BE2C (cell line): ENCODE data around the gene HIGD1B.

Experiments
- DNase-seq: peaks from one replicate; pipeline ENCODE4 v3.0.0-alpha.2; 2020
- H3K27me3 ChIP-seq: fragments of 250-450 bp; sonication (Bioruptor Pico); 2 replicates; pipeline ENCODE4 v1.5.1; 2020; ENCODE audit warnings: mild to moderate bottlenecking
- H3K36me3 ChIP-seq: fragments of 250-450 bp; sonication (Bioruptor Pico); 2 replicates; pipeline ENCODE4 v1.5.1; 2020; ENCODE audit warnings: mild to moderate bottlenecking
- H3K4me1 ChIP-seq: fragments of 250-450 bp; sonication (Bioruptor Pico); 2 replicates; pipeline ENCODE4 v1.5.1; 2020
- H3K4me3 ChIP-seq: 2 replicates; pipeline ENCODE4 v1.5.1; 2011; ENCODE audit warnings: low read depth, low read length
- H3K9me3 ChIP-seq: fragments of 250-450 bp; sonication (Bioruptor Pico); 2 replicates; pipeline ENCODE4 v1.5.1; 2020
- TF ChIP-seq, protein P1 (sequence below): IDR thresholded peaks from 2 replicates; pipeline ENCODE4 v1.5.1; 2012; ENCODE audit warnings: mild to moderate bottlenecking, low read depth, low read length

Gene HIGD1B

GRCh38 chr17:44879376-44879775 is 31.7 kb downstream of the HIGD1B start:
- TF ChIP-seq, protein P1, sequence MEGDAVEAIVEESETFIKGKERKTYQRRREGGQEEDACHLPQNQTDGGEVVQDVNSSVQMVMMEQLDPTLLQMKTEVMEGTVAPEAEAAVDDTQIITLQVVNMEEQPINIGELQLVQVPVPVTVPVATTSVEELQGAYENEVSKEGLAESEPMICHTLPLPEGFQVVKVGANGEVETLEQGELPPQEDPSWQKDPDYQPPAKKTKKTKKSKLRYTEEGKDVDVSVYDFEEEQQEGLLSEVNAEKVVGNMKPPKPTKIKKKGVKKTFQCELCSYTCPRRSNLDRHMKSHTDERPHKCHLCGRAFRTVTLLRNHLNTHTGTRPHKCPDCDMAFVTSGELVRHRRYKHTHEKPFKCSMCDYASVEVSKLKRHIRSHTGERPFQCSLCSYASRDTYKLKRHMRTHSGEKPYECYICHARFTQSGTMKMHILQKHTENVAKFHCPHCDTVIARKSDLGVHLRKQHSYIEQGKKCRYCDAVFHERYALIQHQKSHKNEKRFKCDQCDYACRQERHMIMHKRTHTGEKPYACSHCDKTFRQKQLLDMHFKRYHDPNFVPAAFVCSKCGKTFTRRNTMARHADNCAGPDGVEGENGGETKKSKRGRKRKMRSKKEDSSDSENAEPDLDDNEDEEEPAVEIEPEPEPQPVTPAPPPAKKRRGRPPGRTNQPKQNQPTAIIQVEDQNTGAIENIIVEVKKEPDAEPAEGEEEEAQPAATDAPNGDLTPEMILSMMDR, result no peak
- Histone ChIP-seq H3K4me1 (no peaks in the 10 kb centered on the region), H3K4me3 (no peak overlapping the region), H3K27me3 (no peaks in the 10 kb centered on the region), H3K9me3 (no peaks in the 10 kb centered on the region), H3K36me3 (peaks cover 96% of the 10 kb centered on the region)
- no peak for DNase-seq

- H3K9me3 ChIP-seq, result no peaks in the 10 kb centered on the region
- H3K27me3 ChIP-seq, result no peaks in the 10 kb centered on the region
- no peak for DNase-seq
- TF ChIP-seq, protein P1, result no peak
- H3K4me1 ChIP-seq, result no peaks in the 10 kb centered on the region
- H3K36me3 ChIP-seq, result peaks cover 97% of the 10 kb centered on the region
- H3K4me3 ChIP-seq, result no peak overlapping the region
These were observed 32.4 kb downstream of the HIGD1B start for GRCh38 chr17:44880062-44880461.

DNA sequence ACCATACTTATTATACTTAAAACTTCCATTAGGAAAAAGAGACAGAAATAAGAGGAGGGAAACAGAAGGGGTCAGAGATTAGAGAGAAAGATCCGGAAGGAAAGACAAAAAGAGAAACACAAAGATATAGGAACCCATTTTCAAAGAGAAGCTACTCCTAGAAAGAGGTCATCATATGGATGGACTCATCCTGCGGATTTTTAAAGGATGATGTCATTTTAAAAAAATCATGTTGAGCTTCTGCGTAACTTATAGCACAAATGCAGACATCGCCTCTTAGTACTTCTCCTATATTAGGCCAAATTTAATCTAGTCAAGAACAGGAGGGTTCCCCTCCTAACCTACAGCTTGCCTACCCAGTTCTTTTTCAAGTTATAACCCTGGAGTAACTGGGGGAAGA is 33.5 kb downstream of the HIGD1B start:
- no peak for DNase-seq
- H3K36me3 ChIP-seq, result peaks cover 95% of the 10 kb centered on the region
- TF ChIP-seq, protein P1, result no peak
- no peaks in the 10 kb centered on the region for H3K4me1 ChIP-seq
- H3K9me3 ChIP-seq, result no peaks in the 10 kb centered on the region
- no peak overlapping the region for H3K4me3 ChIP-seq
- no peaks in the 10 kb centered on the region for H3K27me3 ChIP-seq

- H3K27me3 ChIP-seq, result no peaks in the 10 kb centered on the region
- no peak overlapping the region for H3K4me3 ChIP-seq
- peaks cover 83% of the 10 kb centered on the region for H3K36me3 ChIP-seq
- no peaks in the 10 kb centered on the region for H3K9me3 ChIP-seq
- DNase-seq, result no peak
- H3K4me1 ChIP-seq, result no peaks in the 10 kb centered on the region
- TF ChIP-seq, protein P1, result no peak
These were observed 37.3 kb downstream of the HIGD1B start for GRCh38 chr17:44884941-44885340.

- TF ChIP-seq, protein P1, result no peak
- H3K36me3 ChIP-seq, result peaks cover 78% of the 10 kb centered on the region
- no peaks in the 10 kb centered on the region for H3K27me3 ChIP-seq
- H3K9me3 ChIP-seq, result no peaks in the 10 kb centered on the region
- H3K4me1 ChIP-seq, result 0 out of 2 replicates have a peak, but pooled peaks cover 3% of the 10 kb centered on the region
- no peak overlapping the region for H3K4me3 ChIP-seq
- no peak for DNase-seq
These were observed 39.3 kb downstream of the HIGD1B start for GRCh38 chr17:44887016-44887415.

DNA sequence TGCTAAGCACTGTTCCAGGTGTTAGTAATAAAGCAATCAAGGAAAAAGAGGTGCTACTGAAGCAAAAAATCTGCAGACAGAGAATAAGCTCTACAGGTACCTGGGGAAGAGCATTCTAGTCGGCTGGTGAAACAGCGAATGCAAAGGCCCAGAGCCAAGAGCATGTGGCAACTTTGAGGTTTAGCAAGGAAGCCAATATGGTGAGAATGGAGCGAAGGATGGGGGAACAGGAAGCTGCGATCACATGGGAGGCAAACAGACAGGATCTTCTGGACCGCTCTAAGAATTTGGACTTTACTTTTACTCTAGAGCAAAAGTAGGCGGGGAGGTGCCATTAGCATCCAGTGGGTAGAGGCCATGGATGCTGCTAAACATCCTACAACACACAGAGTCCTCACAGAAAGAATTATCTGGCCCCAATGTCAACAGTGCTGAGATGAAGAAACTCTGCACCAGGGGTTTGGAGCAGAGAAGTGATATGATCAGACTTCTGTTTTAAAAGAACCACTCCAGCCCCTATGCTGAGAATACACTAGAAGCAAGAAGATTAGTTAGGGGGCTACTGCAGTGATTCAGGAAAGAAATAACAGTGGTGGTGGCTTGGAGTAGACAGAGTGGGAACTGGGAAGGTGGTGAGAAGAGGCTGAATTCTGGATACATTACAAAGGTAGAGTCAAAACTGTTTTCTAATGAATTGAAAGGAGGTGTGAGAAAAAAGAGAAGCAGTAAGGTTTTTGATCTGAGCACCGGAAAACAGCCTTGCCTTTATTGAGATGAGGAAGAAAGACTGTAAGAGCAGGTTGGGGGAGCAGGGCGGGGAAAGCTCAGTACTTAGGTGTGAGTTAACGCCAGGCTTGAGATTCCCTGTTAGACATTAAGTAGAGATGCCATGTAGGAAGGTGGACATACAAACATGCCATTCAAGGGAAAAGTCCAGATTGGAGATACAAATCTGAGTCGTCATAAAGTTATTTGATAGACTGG is 40.6 kb downstream of the HIGD1B start:
- TF ChIP-seq, protein P1, result no peak
- H3K4me1 ChIP-seq, result 0 out of 2 replicates have a peak, but pooled peaks cover 5% of the 10 kb centered on the region
- H3K9me3 ChIP-seq, result no peaks in the 10 kb centered on the region
- no peaks in the 10 kb centered on the region for H3K27me3 ChIP-seq
- H3K36me3 ChIP-seq, result peaks cover 76% of the 10 kb centered on the region
- DNase-seq, result no peak
- no peak overlapping the region for H3K4me3 ChIP-seq
